Chondrocyte (in vitro differentiated cells): ENCODE measurements around the gene PPARG. TPM values are rescaled to one million over a fixed set of nuclear protein-coding genes. Genes with fewer than 3 reads are reported as not detected.
"Not testable (repeated sequence)": the region's sequence is repeated elsewhere in the genome, so short reads cannot be mapped to it uniquely, and the experiment has no call there.

Experiments
- DNase-seq: peaks from one replicate; pipeline ENCODE4 v3.0.0; 2021; ENCODE audit warnings: mixed read lengths, low spot score
- H3K27ac Mint-ChIP-seq: one replicate; pipeline ENCODE4 v1.8.0; 2021; ENCODE audit warnings: mild to moderate bottlenecking, moderate library complexity, mixed read lengths; ENCODE audit not compliant: unreplicated experiment
- H3K27me3 Mint-ChIP-seq: 2 replicates; pipeline ENCODE4 v1.8.0; 2021; ENCODE audit warnings: low read depth, mixed read lengths
- H3K36me3 Mint-ChIP-seq: 2 replicates; pipeline ENCODE4 v1.8.0; 2021; ENCODE audit warnings: low read depth, mixed read lengths
- H3K4me1 Mint-ChIP-seq: 2 replicates; pipeline ENCODE4 v1.8.0; 2021; ENCODE audit warnings: low read depth, mild to moderate bottlenecking, mixed read lengths
- H3K4me3 Mint-ChIP-seq: one replicate; pipeline ENCODE4 v1.8.0; 2021; ENCODE audit warnings: mild to moderate bottlenecking, moderate library complexity, mixed read lengths; ENCODE audit not compliant: unreplicated experiment
- H3K9me3 Mint-ChIP-seq: 2 replicates; pipeline ENCODE4 v1.8.0; 2021; ENCODE audit warnings: low read depth, mixed read lengths
- total RNA-seq: library from RNA; stranded (reverse); gene quantifications from 3 replicates; pipeline ENCODE4 v1.2.1, GENCODE V29; 2021
- TF ChIP-seq, protein P1 (sequence below): fragments of 200-600 bp; sonication (generic); IDR thresholded peaks from 2 replicates; pipeline ENCODE4 v1.5.0; 2021; ENCODE audit warnings: antibody characterized with exemption, mild to moderate bottlenecking, moderate library complexity

The PPARG gene
- total RNA-seq, 1 donor from 2014 or later: 9.2 TPM

- Mint-ChIP-seq H3K9me3 (peaks cover 20% of the 10 kb centered on the region), H3K4me1 (no peaks in the 10 kb centered on the region), H3K27ac (no peak overlapping the region), H3K27me3 (peaks cover 20% of the 10 kb centered on the region), H3K4me3 (no peak overlapping the region), H3K36me3 (no peaks in the 10 kb centered on the region)
- TF ChIP-seq, protein P1, sequence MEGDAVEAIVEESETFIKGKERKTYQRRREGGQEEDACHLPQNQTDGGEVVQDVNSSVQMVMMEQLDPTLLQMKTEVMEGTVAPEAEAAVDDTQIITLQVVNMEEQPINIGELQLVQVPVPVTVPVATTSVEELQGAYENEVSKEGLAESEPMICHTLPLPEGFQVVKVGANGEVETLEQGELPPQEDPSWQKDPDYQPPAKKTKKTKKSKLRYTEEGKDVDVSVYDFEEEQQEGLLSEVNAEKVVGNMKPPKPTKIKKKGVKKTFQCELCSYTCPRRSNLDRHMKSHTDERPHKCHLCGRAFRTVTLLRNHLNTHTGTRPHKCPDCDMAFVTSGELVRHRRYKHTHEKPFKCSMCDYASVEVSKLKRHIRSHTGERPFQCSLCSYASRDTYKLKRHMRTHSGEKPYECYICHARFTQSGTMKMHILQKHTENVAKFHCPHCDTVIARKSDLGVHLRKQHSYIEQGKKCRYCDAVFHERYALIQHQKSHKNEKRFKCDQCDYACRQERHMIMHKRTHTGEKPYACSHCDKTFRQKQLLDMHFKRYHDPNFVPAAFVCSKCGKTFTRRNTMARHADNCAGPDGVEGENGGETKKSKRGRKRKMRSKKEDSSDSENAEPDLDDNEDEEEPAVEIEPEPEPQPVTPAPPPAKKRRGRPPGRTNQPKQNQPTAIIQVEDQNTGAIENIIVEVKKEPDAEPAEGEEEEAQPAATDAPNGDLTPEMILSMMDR: no peak
- no peak for DNase-seq
Observed at GRCh38 chr3:12249519-12249918, 39.4 kb upstream of the PPARG start.

GRCh38 chr3:12252889-12253288, 36.0 kb upstream of the PPARG start:
- Mint-ChIP-seq H3K27ac (no peak overlapping the region), H3K9me3 (peaks cover 20% of the 10 kb centered on the region), H3K4me1 (no peaks in the 10 kb centered on the region), H3K27me3 (peaks cover 2% of the 10 kb centered on the region), H3K36me3 (no peaks in the 10 kb centered on the region), H3K4me3 (no peak overlapping the region)
- TF ChIP-seq, protein P1: no peak
- no peak for DNase-seq

- Mint-ChIP-seq H3K4me1 (no peaks in the 10 kb centered on the region), H3K4me3 (no peak overlapping the region), H3K9me3 (peaks cover 19% of the 10 kb centered on the region), H3K27ac (no peak overlapping the region), H3K36me3 (no peaks in the 10 kb centered on the region), H3K27me3 (peaks cover 2% of the 10 kb centered on the region)
- no peak for DNase-seq
- TF ChIP-seq, protein P1: no peak
Observed at GRCh38 chr3:12253516-12254343, 35.1 kb upstream of the PPARG start.

- Mint-ChIP-seq H3K27me3 (peaks cover 2% of the 10 kb centered on the region), H3K4me3 (no peak overlapping the region), H3K27ac (no peak overlapping the region), H3K4me1 (no peaks in the 10 kb centered on the region), H3K36me3 (no peaks in the 10 kb centered on the region), H3K9me3 (peaks cover 4% of the 10 kb centered on the region)
- DNase-seq: no peak
- TF ChIP-seq, protein P1: no peak
Observed at GRCh38 chr3:12255393-12255792, 33.5 kb upstream of the PPARG start.

GRCh38 chr3:12258911-12259310, 30.0 kb upstream of the PPARG start:
- no peak overlapping the region for H3K4me3 Mint-ChIP-seq
- no peaks in the 10 kb centered on the region for H3K4me1 Mint-ChIP-seq

GRCh38 chr3:12262173-12262572, 26.7 kb upstream of the PPARG start:
- H3K27me3 Mint-ChIP-seq, H3K36me3 Mint-ChIP-seq, H3K9me3 Mint-ChIP-seq, DNase-seq, H3K27ac Mint-ChIP-seq, H3K4me1 Mint-ChIP-seq, H3K4me3 Mint-ChIP-seq: not testable (repeated sequence)

More at GRCh38 chr3:12258911-12259310, 30.0 kb upstream of the PPARG start:
- Mint-ChIP-seq H3K9me3 (peaks cover 4% of the 10 kb centered on the region), H3K27me3 (peaks cover 4% of the 10 kb centered on the region), H3K27ac (no peak overlapping the region), H3K36me3 (no peaks in the 10 kb centered on the region)
- DNase-seq: no peak
- TF ChIP-seq, protein P1: no peak
